Activated T-helper 1 cell treated with anti-CD3 and anti-CD28 coated beads, Interleukin-2, amount 50 U/mL, for 16 hours (primary cell): ENCODE data around the gene VEGFA.

ENCODE experiments used
- DNase-seq, 2 donors: peaks; one replicate each; pipeline ENCODE4 v3.0.0-alpha.2; 2020; ENCODE audit warnings: low read depth in 1 of 2, low spot score in 1 of 2

Gene VEGFA

DNA sequence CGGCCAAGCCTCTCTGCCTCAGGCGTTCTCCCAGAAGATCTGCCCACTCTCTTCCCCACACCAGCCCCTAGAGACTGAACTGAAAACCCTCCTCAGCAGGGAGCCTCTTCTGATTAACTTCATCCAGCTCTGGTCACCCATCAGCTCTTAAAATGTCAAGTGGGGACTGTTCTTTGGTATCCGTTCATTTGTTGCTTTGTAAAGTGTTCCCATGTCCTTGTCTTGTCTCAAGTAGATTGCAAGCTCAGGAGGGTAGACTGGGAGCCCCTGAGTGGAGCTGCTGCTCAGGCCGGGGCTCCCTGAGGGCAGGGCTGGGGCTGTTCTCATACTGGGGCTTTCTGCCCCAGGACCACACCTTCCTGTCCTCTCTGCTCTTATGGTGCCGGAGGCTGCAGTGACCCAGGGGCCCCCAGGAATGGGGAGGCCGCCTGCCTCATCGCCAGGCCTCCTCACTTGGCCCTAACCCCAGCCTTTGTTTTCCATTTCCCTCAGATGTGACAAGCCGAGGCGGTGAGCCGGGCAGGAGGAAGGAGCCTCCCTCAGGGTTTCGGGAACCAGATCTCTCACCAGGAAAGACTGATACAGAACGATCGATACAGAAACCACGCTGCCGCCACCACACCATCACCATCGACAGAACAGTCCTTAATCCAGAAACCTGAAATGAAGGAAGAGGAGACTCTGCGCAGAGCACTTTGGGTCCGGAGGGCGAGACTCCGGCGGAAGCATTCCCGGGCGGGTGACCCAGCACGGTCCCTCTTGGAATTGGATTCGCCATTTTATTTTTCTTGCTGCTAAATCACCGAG, 14.2 kb downstream of the VEGFA start:
- no peak for DNase-seq

DNA sequence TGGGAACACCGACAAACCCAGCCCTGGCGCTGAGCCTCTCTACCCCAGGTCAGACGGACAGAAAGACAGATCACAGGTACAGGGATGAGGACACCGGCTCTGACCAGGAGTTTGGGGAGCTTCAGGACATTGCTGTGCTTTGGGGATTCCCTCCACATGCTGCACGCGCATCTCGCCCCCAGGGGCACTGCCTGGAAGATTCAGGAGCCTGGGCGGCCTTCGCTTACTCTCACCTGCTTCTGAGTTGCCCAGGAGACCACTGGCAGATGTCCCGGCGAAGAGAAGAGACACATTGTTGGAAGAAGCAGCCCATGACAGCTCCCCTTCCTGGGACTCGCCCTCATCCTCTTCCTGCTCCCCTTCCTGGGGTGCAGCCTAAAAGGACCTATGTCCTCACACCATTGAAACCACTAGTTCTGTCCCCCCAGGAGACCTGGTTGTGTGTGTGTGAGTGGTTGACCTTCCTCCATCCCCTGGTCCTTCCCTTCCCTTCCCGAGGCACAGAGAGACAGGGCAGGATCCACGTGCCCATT, 15.3 kb downstream of the VEGFA start:
- DNase-seq = no peak

GRCh38 chr6:43785904-43786303, 15.9 kb downstream of the VEGFA start:
- DNase-seq = no peak

DNA sequence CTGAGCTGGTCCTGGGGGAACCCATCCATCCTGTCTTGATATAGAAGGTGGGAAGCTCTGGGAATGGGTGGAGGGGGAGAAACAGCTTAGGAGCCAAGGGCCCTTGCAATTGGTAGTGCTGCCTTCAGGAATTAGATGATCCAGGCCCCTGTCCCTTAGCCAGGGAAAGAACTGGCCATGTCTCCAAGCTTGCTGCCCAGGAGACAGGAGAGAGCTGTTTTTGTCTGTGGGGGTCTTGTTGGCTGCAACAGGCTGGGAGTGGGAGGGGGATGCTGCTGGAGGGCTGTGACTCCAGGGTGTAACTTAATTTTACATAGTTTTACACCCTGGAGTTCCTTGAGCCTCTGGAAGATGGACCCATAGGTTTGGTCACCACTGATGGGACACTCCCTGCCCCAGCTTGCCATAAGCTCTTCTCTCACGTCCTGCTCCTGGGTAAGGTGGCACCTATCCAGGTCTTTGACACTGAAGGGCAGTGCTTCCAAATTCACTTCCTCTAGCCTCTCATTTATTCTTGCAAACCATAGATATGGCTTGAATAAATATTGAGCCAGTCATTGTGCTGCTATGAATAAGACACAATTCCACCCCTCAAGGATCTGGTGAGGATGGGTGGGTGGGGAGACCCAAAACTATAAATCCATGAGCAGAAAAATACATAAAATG, 16.8 kb downstream of the VEGFA start:
- DNase-seq = no peak

DNA sequence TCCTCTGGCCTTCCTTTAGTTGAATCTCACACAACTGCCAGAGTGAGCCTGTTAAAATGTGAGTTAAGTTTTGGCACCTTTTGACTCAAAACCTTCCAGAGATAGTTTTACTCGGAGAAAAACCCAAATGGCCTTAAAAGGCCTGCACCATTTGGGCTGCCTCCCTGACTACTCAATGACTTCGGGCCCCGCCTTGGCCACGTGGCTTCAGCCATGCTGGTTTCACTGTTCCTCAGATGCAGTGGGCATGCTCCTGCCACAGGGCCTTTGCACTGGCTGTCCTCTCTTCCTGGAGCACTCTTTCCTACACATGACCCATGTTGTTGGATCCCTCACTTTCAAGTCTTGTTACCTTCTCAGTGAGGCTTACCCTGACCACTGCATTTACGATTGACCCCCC, 18.3 kb downstream of the VEGFA start:
- no peak for DNase-seq

- no peak for DNase-seq
Measured at GRCh38 chr6:43789447-43789846, 19.4 kb downstream of the VEGFA start.

- DNase-seq = no peak
Measured at GRCh38 chr6:43790031-43790430, 20.0 kb downstream of the VEGFA start.

- DNase-seq = no peak
Measured at GRCh38 chr6:43791745-43792422, 21.9 kb downstream of the VEGFA start.

DNA sequence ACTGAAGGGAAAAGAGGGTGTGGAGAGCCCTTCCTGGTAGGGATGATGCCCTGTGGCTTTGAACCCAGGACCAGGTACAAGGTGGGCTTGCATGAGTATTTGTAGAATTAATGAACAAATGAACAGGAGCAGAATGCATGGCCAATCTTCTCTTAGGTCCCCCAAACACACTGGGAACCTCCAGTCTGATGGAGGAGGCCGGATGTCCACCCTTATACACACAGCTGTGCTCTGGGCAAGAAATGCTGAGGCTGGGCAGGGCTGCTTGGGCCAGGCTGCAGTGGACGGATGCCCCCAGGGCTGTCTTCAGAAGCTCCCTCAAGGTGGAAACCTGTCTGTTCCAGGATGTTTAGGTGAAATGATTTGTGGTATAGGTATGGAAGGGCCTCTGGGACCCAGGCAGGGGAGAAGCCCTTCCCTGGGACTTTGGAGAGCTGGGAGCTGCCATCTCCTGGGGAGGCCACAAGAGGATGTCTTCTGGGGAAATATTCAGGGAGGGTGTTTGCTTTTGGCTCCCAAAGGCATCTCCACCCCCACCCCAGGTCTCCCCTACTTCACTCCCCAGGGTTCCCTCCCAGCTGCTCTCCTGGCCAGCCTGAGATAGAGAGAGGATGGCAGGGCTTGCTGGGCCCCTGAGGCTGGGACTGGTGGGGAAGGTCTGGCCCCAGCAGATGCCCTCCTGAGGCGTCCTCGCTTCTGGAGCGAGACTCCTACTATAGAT, 23.3 kb downstream of the VEGFA start:
- no peak for DNase-seq

- DNase-seq = no peak
Measured at GRCh38 chr6:43793875-43794242, 23.8 kb downstream of the VEGFA start.

DNA sequence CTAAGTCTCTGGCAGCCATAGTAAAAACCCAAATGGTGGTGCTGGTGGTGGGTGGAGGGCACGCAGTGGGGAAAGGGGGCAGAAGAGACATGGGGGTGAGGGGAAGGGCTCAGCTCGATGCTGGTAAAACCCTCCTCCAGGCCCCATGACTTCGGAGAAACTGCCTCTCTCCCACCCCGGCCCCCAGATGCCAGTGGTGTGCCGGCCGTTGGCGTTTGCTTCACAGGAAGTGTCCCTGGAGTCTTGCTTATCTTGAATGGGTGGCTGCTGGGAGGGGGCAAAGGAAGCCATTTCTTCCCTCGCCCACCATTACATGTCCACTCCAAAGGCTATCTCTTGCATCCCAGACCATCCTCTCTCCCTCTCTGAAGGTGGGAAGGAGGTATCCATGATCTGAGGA, 25.4 kb downstream of the VEGFA start:
- no peak for DNase-seq

GRCh38 chr6:43796168-43796567, 26.2 kb downstream of the VEGFA start:
- no peak for DNase-seq

DNA sequence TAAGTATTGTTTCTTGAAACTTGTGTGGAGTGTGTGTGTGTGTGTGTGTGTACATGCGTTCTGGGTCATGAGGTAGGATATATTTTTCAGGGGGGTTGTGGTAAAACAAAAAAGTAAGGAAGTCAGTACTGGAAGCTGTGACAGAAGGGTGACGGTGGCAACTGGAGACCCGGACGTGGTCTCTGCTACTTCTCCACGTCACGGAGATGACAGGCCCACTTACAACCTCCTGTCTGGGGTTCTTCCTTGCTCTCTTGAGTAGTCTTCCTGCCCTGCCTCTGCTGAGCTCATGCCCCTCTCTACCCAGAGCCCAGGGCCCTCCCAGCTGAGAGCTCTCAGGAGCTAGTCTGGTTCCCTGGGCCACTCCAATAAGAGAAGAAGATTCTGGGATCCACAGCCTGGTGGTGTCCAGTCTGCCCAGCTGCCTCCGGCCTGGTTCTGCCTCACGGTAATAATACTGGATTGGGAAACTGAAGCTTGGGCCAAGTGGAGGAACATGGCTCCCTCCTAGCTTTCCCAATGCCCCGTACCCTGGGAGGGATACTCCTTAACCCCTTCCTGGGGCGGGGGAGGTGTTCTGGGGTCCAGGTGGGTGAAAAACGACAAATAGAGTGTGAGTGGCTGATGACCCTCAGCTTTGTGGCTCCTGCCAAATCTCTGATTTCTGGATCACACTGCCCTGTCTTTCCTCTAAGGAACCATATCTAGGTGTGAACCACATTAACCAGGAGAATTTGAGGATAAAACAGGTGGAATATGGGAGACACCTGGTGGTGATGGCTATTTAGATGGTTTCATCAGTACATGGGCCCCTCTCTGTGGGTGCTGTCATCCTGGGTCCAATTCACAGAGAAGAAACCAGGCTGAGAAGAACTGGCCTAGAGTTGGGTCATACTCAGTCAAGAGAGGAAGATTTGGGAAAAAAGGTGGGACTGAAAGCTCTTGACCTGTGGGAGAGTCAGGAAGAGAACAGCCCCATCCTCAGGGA, 27.2 kb downstream of the VEGFA start:
- no peak for DNase-seq

DNA sequence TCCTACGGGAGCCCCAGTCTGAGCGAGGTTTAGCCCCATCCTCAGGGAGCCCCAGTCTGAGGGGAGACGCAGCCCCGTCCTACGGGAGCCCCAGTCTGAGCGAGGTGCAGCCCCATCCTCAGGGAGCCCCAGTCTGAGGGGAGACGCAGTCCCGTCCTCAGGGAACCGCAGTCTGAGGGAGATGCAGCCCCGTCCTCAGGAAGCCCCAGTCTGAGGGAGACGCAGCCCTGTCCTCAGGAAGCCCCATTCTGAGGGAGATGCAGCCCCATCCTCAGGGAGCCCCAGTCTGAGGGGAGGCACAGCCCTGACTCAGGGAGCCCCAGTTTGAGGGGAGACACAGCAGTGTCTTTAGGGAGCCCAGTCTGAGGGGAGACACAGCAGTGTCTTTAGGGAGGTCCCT, 27.9 kb downstream of the VEGFA start:
- no peak for DNase-seq

GRCh38 chr6:43798688-43799444, 28.9 kb downstream of the VEGFA start:
- no peak for DNase-seq

DNA sequence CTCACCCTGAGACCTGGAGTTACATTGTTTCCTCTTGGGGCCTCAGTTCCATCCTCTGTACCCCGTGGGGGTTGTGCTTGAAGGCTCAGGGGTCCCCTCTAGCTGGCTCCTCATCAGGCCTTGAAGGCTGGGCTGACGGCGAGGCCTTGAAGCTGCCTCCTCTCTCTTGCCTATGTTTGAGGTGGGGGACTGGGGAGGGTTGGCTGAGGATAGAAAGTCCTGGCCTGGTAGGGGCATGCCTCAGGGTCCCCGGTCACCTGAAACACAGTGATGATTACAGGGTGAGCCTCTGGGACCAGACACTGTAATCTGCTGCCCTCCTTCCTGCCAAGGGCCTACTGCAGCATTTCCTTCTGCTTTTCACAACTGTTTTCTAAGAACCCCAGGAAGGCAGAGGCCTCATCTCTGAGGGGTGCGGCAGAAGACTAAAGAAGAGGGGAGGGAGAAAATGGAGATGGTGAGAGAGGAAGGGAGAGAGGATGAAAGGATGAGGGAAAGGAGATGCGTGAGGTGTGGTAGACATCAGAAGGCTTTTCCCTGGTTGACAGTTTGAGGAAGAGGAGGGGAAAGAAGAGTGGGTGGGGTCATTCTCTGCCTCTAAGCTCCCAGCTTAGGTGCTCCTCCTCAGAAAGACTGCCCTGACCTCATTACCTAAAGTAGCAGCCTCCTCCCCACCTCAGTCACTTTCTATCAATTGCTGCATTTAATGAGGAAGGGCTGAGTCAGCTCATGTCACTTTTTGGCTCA, 29.7 kb downstream of the VEGFA start:
- no peak for DNase-seq

DNA sequence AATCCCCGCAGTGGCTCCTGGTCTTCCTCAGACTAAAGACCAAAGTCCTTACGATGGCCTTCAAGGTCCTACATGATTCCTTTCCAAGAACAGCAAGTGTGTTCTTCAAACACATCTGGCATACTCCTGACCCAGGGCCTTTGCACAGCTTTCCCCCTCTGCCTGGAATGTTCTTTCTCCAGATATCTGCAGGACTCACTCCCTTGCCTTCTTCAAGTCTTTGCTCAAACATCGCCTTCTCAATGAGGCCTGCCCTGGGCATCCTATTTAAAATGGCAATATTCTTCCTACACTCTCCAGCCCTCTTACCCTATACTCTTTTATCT, 30.2 kb downstream of the VEGFA start:
- DNase-seq = no peak

GRCh38 chr6:43800746-43801494, 30.9 kb downstream of the VEGFA start:
- no peak for DNase-seq
